SHP77 treated with DMSO at 0.1 percent for 48 hours (cell line): Measurements from ENCODE around the gene UBR2.
"Not testable (repeated sequence)": the region's sequence is repeated elsewhere in the genome, so short reads cannot be mapped to it uniquely, and the experiment has no call there.

Source experiments
- DNase-seq: peaks from one replicate; lab custom pipeline; 2025; lab: John Stamatoyannopoulos, UW

The UBR2 gene

GRCh38 chr6:42693725-42694323 lies 130.0 kb downstream of the UBR2 start:
- no peak for DNase-seq

GRCh38 chr6:42694586-42694985 lies 130.8 kb downstream of the UBR2 start:
- no peak for DNase-seq

GRCh38 chr6:42696526-42697267 lies 132.9 kb downstream of the UBR2 start:
- no peak for DNase-seq

GRCh38 chr6:42697268-42697655 lies 133.4 kb downstream of the UBR2 start:
- DNase-seq = no peak

- DNase-seq = no peak
Observed at GRCh38 chr6:42698217-42698616, 134.4 kb downstream of the UBR2 start.

- DNase-seq = no peak
Observed at GRCh38 chr6:42702200-42702599, 138.4 kb downstream of the UBR2 start.

- DNase-seq = not testable (repeated sequence)
Observed at GRCh38 chr6:42702786-42703185, 139.0 kb downstream of the UBR2 start.

GRCh38 chr6:42704251-42704936 lies 140.6 kb downstream of the UBR2 start:
- DNase-seq = no peak

- DNase-seq = no peak
Observed at GRCh38 chr6:42704937-42705374, 141.1 kb downstream of the UBR2 start.

- no peak for DNase-seq
Observed at GRCh38 chr6:42707595-42707994, 143.8 kb downstream of the UBR2 start.

- DNase-seq = no peak
Observed at GRCh38 chr6:42708096-42708495, 144.3 kb downstream of the UBR2 start.

- DNase-seq = no peak
Observed at GRCh38 chr6:42709871-42710270, 146.0 kb downstream of the UBR2 start.

GRCh38 chr6:42710316-42710715 lies 146.5 kb downstream of the UBR2 start:
- DNase-seq = no peak

- DNase-seq = no peak
Observed at GRCh38 chr6:42711930-42712329, 148.1 kb downstream of the UBR2 start.

GRCh38 chr6:42714098-42714761 lies 150.4 kb downstream of the UBR2 start:
- no peak for DNase-seq

GRCh38 chr6:42715871-42716270 lies 152.0 kb downstream of the UBR2 start:
- no peak for DNase-seq

- no peak for DNase-seq
Observed at GRCh38 chr6:42720739-42721138, 156.9 kb downstream of the UBR2 start.

GRCh38 chr6:42722497-42722896 lies 158.7 kb downstream of the UBR2 start, which contains the start of gene PRPH2:
PRPH2 (minus strand) TSS chr6:42722597; CDS start chr6:42722334, 263 bp downstream.
- DNase-seq = no peak

- DNase-seq = no peak
Observed at GRCh38 chr6:42724825-42725224, 161.0 kb downstream of the UBR2 start.

- no peak for DNase-seq
Observed at GRCh38 chr6:42726026-42726425, 162.2 kb downstream of the UBR2 start.

GRCh38 chr6:42726485-42727086 lies 162.8 kb downstream of the UBR2 start:
- peak; percentile 62 for DNase-seq

GRCh38 chr6:42727087-42727611 lies 163.3 kb downstream of the UBR2 start:
- peak; percentile 71 for DNase-seq
